HG03139 (cell line): ENCODE data around the gene CHMP2A.
"Not testable (repeated sequence)": the region's sequence is repeated elsewhere in the genome, so short reads cannot be mapped to it uniquely, and the experiment has no call there.

Experiments
- ATAC-seq: cut with Tn5 transposase; IDR thresholded peaks from one replicate; pipeline ENCODE4 v1.9.1; 2021; ENCODE audit not compliant: unreplicated experiment

Gene CHMP2A

DNA sequence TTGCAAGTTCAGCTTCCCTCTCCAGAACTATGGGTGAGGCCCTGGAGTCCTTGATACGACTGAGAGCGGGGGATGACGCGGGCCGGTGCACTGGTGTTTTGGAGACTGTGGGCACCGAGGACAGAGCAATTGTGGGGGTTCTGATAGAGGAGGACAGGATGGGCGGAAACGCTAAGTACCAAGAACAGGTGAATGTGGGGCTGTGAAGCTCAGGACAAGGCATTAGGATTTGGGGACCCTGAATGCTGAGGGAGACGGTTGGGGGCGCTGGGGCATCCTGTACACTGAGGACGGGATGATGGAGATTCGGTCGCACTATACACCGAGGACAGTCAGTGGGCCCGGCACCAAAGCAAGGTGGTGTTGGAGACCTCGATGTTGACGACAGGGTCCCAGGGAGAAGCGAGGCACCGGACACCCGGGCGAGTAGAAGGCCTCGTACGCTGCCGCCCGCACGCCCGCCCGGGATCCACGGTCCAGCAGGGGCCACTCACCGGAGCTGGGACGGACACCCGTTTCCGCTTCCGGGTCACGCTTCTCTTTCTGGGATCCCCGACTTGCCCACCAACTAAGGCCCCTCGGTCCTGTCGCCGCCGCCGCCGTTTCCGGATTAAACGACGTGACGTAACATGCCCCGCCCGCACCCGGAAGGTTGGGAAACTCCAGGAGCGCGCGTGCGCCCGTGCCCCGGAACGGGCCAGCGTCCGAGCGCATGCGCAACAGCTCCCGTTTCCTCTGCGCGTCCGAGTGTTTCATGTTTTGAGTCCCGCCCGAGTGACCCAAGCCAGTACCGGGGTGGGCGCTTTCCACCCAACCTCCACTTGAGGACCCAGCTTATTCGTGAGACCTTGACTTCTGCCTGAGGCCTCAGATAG, at the start of gene CHMP2A:
Gene CHMP2A, minus strand, starts transcription at position 612 of the 875 bp plus-strand sequence. CDS start 893 bp downstream, outside the sequence.
- no peak for ATAC-seq

DNA sequence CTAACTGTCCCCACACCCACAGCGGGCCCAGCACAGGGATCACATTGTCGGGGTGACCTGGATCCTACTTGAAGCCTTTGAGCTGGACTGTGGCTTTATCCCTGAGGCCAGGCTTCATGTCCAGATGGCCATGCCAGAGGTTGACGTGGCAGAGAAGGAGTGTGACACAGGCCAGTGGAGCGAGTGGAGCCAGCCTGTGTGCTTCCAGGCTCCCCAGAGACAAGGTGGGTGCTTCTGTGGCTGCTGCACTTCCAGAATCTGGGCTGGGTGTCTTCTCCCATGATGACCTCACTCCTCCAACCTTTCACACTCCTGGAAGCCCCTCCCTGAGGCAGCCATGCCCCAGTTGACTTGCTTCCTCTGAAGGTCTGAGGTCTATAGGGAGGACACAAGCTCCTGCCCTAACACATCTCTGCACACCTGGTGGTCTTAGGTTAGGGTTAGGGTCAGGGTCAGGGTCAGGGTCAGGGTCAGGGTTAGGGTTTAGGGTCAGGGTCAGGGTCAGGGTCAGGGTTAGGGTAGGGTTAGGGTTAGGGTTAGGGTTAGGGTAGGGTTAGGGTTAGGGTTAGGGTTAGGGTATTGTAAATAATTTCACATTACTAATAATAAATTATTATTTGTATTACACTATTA, 31.3 kb upstream of the CHMP2A start:
- ATAC-seq: no peak

GRCh38 chr19:58585442-58586132, 30.7 kb upstream of the CHMP2A start:
- ATAC-seq: no peak

DNA sequence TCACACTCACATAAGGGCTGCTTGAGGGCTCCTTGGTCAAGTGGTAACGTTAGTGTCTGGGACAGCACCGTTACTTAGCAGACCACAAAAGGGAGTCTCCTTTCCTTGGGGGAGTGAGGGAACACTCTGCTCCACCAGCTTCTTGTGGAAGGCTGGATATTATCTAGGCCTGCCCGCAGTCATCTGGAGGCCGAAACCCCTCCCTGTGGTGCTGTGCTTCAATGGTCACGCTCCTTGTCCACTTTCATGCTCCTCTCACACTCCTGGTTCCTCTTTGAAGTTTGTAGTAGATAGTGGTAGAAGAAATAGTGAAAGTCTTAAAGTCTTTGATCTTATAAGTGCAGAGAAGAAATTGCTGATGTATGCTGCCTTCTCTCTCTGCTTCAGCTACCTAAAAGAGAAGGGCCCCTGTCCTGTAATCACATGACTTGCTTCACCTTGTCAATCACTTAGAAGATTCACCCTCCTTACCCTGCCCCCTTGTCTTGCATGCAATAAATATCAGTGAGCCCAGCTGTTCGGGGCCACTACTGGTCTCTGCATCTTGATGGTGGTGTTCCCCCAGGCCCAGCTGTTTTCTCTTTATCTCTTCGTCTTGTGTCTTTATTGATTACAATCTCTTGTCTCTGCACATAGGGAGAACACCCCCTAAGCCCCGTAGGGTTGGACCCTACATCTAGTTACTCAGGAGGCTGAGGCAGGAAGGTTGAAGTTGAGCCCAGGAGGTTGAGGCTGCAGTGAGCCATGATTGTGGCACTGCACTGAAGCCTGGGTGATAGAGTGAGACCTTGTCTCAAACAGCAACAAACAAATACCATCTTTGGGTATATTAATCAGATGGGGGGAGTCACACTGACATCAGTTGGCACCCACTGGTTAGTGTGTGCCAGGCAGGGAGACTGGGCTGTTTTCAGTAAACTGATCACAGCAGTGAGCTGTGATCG, 29.9 kb upstream of the CHMP2A start:
- ATAC-seq: no peak

GRCh38 chr19:58582985-58583384, 28.1 kb upstream of the CHMP2A start:
- no peak for ATAC-seq

DNA sequence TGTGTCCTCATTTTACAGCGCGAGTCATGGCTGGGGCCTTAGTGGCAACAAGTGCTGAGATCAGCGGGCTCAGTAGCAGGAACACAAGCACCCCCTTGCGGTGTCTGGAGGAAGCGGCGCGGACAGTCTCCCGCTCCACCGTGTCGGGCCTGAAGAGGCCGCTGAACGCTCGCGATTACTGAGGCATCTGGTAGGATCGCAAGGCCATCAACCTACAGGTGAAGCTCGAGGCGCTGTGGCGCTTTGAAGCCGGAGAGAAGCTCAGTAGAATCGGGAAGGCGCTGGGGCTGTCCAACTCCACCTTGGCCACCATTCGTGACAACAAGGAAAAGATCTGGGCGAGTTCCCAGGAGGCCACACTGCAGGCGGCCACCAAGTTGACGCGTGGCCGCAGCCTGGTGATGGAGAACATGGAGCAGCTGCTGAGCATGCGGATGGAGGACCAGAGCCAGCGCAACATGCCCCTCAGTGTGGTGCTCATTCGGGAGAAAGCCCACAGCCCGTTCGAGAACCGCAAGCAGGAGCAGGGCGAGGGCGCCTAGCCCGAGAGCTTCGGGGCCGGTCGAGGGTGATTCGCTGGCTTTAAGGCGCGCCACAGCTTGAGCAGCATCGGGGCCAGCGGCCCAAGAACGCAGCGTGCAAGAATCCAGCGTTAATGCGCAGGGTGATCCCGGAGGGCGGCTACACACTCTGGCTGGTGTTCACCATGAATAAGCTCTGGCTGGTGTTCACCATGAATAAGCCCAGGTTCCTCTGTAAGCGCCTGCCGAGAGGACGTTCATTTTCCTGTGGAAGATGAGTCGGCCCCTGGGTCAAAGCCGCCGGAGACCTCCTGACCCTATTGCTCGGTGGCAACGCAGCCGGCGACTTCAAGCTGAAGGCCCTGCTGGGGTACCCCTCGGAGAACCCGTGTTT, 26.6 kb upstream of the CHMP2A start:
- no peak for ATAC-seq

- no peak for ATAC-seq
Observed at GRCh38 chr19:58579473-58580142, 24.7 kb upstream of the CHMP2A start.

DNA sequence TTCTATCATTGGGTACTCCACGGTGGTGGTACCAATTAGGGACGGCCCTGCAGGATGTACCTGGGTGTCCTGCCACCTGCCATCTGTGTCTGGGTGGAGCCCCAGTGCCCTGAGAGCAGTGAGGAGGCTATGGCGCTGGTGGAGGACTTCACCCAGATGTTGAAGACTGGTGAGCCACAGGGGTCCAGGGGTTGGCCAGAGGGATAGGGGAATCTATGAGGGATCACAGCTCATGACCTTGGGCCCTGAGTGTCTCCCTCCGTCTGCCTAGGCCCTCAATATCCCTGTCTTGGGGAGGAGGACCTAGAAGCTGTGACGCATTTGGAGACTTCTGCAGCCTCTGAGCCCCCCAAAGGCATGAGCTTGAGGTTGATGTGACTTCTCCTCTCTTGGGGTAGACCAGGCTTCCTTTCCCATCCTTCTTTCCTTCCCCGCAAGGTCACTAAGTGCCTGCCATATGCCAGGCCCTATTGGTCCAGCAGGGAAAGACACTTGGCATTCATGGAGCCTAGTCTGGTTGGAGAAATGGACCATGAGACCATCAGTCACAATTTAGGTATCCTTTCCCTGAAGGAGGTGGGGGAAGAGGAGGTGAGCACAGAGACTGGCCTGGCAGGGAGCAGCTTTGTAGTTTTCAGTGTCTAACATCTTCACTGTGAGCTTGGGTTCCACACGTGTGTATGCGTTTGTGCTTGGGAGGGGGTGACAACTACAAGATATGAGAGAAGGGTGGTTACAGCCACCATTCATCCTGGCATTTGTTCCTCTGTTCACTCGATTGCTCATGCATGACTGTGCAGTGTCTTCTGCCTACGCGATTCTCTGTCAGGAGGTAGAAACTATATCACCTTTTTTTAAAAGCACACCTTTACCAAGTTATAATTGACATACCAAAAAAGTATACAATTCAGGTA, 23.4 kb upstream of the CHMP2A start:
- ATAC-seq: no peak

DNA sequence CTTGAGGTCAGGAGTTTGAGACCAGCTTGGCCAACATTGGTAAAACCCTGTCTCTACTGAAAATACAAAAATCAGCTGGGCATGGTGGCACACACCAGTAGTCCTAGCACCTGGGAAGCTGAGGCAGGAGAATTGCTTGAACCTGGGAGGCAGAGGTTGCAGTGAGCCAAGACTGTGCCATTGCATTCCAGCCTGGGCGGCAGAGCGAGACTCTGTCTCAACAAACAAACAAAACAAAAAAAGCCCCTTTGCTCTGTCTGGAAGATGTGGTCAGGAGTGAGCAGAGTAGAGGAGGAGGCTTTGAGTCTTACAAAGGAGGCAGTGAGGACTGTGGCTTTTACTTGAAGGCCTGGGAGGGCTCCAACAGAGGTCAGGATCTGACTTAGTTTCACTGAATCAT, 22.7 kb upstream of the CHMP2A start:
- ATAC-seq: not testable (repeated sequence)

DNA sequence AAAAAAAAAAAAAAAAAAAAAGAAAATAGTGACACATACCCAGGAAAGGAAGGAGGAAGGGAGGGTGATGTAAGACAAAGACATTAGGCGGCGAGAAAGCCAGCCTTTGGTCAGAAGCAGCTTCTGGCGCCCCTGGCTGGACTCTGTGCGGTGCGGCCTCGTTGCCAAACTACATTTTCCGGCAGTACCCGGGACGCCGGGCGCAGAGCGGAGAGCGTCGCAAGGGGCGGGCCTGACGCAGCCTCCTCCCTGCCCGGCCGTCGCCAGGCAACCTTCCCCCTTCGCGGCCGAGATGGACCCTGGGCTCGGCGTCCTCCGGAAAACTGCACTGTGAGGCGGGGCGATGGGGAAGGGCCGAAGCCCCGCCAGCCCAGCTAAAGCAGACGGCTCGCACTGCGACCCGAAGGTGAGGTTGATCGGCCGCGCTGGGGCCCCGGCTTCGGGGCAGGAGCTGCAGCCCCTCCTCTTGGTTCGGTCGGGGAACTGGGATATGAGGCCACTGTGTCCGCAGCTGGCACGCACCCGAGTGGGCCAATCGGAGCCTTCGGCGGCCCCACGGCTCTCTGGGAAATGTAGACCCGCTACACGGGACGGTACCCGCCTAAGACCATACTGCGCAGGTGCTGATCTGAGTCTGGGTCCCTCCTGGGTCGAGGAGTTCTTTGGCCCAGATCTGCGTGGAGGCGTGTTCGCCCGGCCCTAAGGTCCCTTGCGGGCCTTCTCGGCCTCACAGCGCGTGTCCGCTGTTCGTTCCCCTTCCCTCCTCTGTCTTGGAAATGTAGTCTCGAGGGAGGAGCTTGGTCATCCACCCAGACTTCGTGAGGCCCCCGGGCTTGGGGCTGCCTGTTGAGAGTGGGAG, 20.5 kb upstream of the CHMP2A start:
- peak; percentile 36 for ATAC-seq

GRCh38 chr19:58573658-58574164, 18.8 kb upstream of the CHMP2A start:
- ATAC-seq: no peak

GRCh38 chr19:58572818-58573657, 18.1 kb upstream of the CHMP2A start, which contains the start of gene MZF1:
Gene MZF1 (minus strand): TSS chr19:58573335. CDS start chr19:58571389, 1,946 bp downstream.
- peak; percentile 43 for ATAC-seq

GRCh38 chr19:58572026-58572817, 17.3 kb upstream of the CHMP2A start:
- ATAC-seq: no peak

DNA sequence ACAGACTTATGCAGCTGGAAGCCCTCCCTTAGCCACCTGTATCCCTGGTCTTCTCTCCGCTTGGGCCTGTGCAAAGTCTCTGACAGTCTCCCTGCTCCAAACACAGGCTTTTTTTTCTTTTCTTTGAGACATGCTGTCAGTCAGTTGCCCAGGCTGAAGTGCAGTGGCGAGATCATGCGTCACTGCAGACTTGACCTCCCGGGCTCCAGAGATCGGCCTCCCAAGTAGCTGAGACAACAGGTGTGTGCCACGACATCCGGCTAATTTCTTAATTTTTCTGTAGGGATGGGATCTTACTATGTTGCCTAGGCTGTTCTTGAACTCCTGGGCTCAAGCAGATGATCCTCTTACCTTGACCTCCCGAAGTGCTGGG, 16.7 kb upstream of the CHMP2A start:
- ATAC-seq: no peak
